ENCODE measurements around the gene SCUBE3.

- TF ChIP-seq MAFK (conservative IDR thresholded peaks at IDR 0.05 in 1 of 2, IDR thresholded peaks at IDR 0.05 in 1 of 2; ENCODE audit: low read length in 2 of 2) (no peak), ZNF766 (CRISPR knock-in tag; IDR thresholded peaks at IDR 0.05; ENCODE audit: borderline replicate concordance) (no peak), GTF2F1 (IDR thresholded peaks at IDR 0.05; ENCODE audit: low read length) (no peak), MTA1 (CRISPR knock-in tag; IDR thresholded peaks at IDR 0.05; ENCODE audit: borderline replicate concordance) (no peak)
Observed at GRCh38 chr6:35273822-35274559, 60.2 kb downstream of the SCUBE3 start.
